Ishikawa (cell line): Measurements from ENCODE around the gene WNT11.

Source experiments
- CEBPB ChIP-seq: IDR thresholded peaks from 2 replicates; pipeline ENCODE4 v1.6.1; 2012
- CREB1 ChIP-seq: IDR thresholded peaks from 2 replicates; pipeline ENCODE4 v1.6.1; 2012; ENCODE audit warnings: low read depth
- RAD21 ChIP-seq: IDR thresholded peaks from 2 replicates; pipeline ENCODE4 v1.6.1; 2012; ENCODE audit warnings: low read depth
- TAF1 ChIP-seq: IDR thresholded peaks from 2 replicates; pipeline ENCODE4 v1.6.1; 2012; ENCODE audit warnings: low read depth, mild to moderate bottlenecking
- USF1 ChIP-seq: IDR thresholded peaks from 2 replicates; pipeline ENCODE4 v1.6.1; 2012
- YY1 ChIP-seq: IDR thresholded peaks from 2 replicates; pipeline ENCODE4 v1.6.1; 2012; ENCODE audit warnings: low read depth
- TF ChIP-seq, protein P1 (sequence below): IDR thresholded peaks from 2 replicates; pipeline ENCODE4 v1.6.1; 2012; ENCODE audit warnings: low read depth, mild to moderate bottlenecking
- TF ChIP-seq, protein P2 (sequence below): IDR thresholded peaks from 2 replicates; pipeline ENCODE4 v1.6.1; 2012

GRCh38 chr11:76230392-76230791, 24.1 kb upstream of the WNT11 start:
- TF ChIP-seq YY1 (no peak), TAF1 (no peak), CREB1 (no peak), RAD21 (no peak), USF1 (no peak), CEBPB (no peak)
- TF ChIP-seq, protein P1, sequence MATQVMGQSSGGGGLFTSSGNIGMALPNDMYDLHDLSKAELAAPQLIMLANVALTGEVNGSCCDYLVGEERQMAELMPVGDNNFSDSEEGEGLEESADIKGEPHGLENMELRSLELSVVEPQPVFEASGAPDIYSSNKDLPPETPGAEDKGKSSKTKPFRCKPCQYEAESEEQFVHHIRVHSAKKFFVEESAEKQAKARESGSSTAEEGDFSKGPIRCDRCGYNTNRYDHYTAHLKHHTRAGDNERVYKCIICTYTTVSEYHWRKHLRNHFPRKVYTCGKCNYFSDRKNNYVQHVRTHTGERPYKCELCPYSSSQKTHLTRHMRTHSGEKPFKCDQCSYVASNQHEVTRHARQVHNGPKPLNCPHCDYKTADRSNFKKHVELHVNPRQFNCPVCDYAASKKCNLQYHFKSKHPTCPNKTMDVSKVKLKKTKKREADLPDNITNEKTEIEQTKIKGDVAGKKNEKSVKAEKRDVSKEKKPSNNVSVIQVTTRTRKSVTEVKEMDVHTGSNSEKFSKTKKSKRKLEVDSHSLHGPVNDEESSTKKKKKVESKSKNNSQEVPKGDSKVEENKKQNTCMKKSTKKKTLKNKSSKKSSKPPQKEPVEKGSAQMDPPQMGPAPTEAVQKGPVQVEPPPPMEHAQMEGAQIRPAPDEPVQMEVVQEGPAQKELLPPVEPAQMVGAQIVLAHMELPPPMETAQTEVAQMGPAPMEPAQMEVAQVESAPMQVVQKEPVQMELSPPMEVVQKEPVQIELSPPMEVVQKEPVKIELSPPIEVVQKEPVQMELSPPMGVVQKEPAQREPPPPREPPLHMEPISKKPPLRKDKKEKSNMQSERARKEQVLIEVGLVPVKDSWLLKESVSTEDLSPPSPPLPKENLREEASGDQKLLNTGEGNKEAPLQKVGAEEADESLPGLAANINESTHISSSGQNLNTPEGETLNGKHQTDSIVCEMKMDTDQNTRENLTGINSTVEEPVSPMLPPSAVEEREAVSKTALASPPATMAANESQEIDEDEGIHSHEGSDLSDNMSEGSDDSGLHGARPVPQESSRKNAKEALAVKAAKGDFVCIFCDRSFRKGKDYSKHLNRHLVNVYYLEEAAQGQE: no peak
- TF ChIP-seq, protein P2, sequence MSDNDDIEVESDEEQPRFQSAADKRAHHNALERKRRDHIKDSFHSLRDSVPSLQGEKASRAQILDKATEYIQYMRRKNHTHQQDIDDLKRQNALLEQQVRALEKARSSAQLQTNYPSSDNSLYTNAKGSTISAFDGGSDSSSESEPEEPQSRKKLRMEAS: no peak
